Neutrophil (primary cell): ENCODE data around the gene TUFT1.
"Not testable (repeated sequence)": the region's sequence is repeated elsewhere in the genome, so short reads cannot be mapped to it uniquely, and the experiment has no call there.

Experiments used
- H3K27ac ChIP-seq: fragments of 200-600 bp; sonication (generic); 2 replicates; pipeline ENCODE4 v1.5.1; 2016; ENCODE audit warnings: mild to moderate bottlenecking, moderate library complexity
- H3K27me3 ChIP-seq: fragments of 200-600 bp; sonication (generic); 2 replicates; pipeline ENCODE4 v1.6.0; 2016; ENCODE audit warnings: mild to moderate bottlenecking
- H3K36me3 ChIP-seq: fragments of 200-600 bp; sonication (generic); 2 replicates; pipeline ENCODE4 v1.5.1; 2017
- H3K4me1 ChIP-seq, 2 experiments: fragments of 200-600 bp in 1 of 2; sonication (generic) in 1 of 2; 1 replicate in 1 of 2; 2 replicates in 1 of 2; pipeline versions ENCODE4 v1.5.1 to v1.6.1; 2013 to 2016; ENCODE audit warnings: low read depth in 1 of 2, low read length in 1 of 2, mild to moderate bottlenecking in 1 of 2, moderate library complexity in 1 of 2; ENCODE audit not compliant: control insufficient read depth in 1 of 2, insufficient read depth in 1 of 2
- H3K4me3 ChIP-seq, 2 experiments: fragments of 200-600 bp in 1 of 2; sonication (generic) in 1 of 2; 1 replicate in 1 of 2; 2 replicates in 1 of 2; pipeline ENCODE4 v1.5.1; 2013 to 2016; ENCODE audit warnings: low read depth in 1 of 2, low read length in 1 of 2, mild to moderate bottlenecking in 1 of 2, moderate library complexity in 1 of 2
- H3K9me3 ChIP-seq: fragments of 200-600 bp; sonication (generic); 2 replicates; pipeline ENCODE4 v1.5.1; 2016
- TF ChIP-seq, protein P1 (sequence below): fragments of 200-600 bp; sonication (generic); IDR thresholded peaks from 2 replicates; pipeline ENCODE4 v1.5.1; 2016; ENCODE audit warnings: antibody characterized with exemption

Gene TUFT1

DNA sequence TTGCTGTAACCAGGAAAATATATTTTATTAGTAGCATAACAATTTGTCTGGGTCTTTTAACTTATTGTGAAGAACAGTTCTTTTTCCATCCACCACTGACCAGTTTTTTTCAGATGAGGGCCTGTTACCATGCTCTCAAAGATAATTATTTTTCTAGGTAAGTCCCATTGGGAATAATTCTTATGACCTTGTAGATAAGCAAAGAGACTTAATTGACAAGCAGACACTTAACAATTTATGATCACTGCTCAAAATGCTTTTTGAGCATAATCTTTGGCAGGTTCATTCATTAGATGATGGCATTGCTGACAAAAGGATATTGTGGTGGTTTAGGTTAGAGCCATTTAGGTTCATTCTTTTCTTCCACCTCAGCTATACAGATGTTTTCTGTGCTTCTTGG lies 78.4 kb downstream of the TUFT1 start:
- H3K36me3 ChIP-seq, result no peaks in the 10 kb centered on the region
- H3K27me3 ChIP-seq, result no peaks in the 10 kb centered on the region
- H3K4me3 ChIP-seq, result no peak overlapping the region
- peak overlapping the region; percentile 26 for H3K27ac ChIP-seq
- no peaks in the 10 kb centered on the region for H3K9me3 ChIP-seq
- TF ChIP-seq, protein P1, sequence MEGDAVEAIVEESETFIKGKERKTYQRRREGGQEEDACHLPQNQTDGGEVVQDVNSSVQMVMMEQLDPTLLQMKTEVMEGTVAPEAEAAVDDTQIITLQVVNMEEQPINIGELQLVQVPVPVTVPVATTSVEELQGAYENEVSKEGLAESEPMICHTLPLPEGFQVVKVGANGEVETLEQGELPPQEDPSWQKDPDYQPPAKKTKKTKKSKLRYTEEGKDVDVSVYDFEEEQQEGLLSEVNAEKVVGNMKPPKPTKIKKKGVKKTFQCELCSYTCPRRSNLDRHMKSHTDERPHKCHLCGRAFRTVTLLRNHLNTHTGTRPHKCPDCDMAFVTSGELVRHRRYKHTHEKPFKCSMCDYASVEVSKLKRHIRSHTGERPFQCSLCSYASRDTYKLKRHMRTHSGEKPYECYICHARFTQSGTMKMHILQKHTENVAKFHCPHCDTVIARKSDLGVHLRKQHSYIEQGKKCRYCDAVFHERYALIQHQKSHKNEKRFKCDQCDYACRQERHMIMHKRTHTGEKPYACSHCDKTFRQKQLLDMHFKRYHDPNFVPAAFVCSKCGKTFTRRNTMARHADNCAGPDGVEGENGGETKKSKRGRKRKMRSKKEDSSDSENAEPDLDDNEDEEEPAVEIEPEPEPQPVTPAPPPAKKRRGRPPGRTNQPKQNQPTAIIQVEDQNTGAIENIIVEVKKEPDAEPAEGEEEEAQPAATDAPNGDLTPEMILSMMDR, result no peak
- H3K4me1 ChIP-seq, result peaks cover 61 to 71% of the 10 kb centered on the region in 2 experiments

DNA sequence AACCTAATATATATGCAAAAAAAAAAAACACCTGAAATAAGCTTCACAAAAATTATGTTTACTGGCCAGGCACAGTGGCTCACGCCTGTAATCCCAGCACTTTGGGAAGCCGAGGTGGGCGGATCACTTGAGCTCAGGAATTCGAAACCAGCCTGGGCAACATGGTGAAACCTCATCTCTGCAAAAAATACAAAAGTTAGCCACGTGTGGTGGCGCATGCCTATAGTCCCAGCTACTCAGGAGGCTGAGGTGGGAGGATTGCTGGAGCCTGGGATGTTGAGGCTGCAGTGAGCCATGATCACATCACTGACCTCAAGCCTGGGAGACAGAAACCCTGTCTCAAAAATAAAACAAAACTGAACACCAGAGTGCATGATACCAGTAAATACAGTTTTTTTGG lies 78.9 kb downstream of the TUFT1 start:
- peaks cover 56 to 65% of the 10 kb centered on the region in 2 experiments for H3K4me1 ChIP-seq
- H3K9me3 ChIP-seq, H3K36me3 ChIP-seq, H3K4me3 ChIP-seq, H3K27me3 ChIP-seq: not testable (repeated sequence)
- H3K27ac ChIP-seq, result peak overlapping the region; percentile 74

DNA sequence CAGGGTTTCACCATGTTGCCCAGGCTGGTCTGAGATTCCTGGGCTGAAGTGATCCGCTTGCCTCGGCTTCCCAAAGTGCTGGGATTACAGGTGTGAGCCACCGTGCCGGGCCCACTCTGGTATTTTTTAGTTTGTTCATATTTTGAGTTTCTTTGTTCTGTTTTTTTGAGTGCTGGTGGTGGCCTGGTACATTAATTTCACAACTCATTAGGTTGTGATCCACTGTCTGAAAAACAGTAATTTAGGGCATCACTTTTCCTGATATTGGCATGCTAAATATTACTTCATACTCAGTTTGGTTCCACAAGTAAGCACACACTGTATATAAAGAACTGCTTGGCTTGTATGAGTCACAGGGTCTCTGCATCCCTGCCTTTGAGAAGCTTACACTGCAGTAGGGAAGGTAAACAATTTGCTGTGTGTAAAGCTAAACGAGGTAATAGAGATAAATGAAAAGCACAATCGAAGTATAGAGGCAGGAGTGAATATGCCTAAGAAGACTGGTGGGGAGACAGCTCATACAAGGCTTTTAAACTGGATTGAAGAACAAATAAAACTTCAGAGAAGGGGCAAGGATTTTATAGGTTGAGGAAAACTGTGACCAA lies 79.5 kb downstream of the TUFT1 start:
- Histone ChIP-seq H3K9me3 (no peaks in the 10 kb centered on the region), H3K4me3 (peak overlapping the region in 1 of 2 experiments; percentile 5), H3K27ac (peak overlapping the region; percentile 74), H3K36me3 (no peaks in the 10 kb centered on the region), H3K4me1 (peaks cover 50 to 59% of the 10 kb centered on the region in 2 experiments), H3K27me3 (no peaks in the 10 kb centered on the region)
- TF ChIP-seq, protein P1, result no peak

DNA sequence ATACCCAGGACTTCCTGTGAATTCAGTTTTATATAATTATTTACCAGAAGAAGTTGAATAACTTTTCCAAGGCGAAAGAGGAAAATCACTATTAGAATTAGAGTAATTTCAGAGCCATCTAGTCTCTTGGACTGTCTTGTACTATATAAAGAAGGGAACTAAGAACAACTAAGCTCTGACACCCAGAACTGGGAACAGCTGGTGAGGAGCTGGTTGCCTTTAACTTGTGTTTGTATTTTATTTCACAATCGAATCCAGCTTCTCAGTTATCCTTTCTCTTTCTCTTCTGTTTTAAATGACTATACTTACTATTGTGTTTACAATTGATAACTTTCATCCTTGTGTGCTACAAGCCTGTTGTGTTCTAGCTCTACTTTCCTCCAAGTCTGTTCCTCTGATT lies 80.2 kb downstream of the TUFT1 start:
- Histone ChIP-seq H3K27me3 (no peaks in the 10 kb centered on the region), H3K27ac (peak overlapping the region; percentile 74), H3K36me3 (no peaks in the 10 kb centered on the region), H3K4me3 (peak overlapping the region in 1 of 2 experiments; percentile 28), H3K9me3 (no peaks in the 10 kb centered on the region), H3K4me1 (peaks cover 43 to 52% of the 10 kb centered on the region in 2 experiments)
- TF ChIP-seq, protein P1, result no peak

DNA sequence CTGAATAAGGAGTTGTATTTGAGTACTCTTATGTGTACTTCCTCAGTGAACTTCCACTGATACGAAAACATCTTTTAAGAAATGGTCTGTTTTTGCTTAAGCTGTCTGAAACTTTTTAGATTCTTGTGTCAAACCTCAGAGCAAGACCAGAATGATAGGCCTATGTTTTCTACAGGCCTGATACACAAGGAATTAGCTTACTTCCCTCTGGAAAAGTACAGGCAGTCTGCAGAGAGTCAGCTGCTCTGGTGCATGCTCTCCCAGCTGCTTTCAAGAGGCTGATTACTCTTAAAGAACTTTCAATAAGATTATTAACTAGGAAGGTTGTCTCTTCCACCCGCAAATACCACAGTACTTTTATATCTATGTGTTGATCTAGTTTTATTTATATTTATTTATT lies 81.2 kb downstream of the TUFT1 start:
- Histone ChIP-seq H3K4me1 (peaks cover 33 to 42% of the 10 kb centered on the region in 2 experiments), H3K4me3 (peak overlapping the region in 1 of 2 experiments; percentile 28), H3K27me3 (no peaks in the 10 kb centered on the region), H3K36me3 (no peaks in the 10 kb centered on the region), H3K27ac (peak overlapping the region; percentile 74), H3K9me3 (no peaks in the 10 kb centered on the region)
- TF ChIP-seq, protein P1, result no peak

DNA sequence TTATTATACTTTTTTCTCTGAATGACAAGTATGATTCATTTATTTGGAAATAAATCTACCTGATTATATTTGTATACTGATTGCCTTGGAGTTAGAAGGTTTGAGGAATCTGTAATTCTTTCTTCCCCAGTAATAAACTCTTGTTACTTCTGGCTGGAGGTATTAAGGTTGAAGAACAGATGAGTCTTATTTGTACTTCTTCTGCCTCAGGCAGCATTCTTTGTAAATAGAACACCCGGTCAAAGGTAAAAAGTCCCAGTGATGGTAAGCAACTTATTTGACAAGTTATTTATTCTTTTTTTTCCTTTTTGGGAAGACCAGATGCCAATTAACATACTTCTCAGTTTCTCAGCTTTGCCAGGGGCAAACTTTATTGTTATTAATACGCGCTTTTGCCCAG lies 84.7 kb downstream of the TUFT1 start:
- TF ChIP-seq, protein P1, result no peak
- Histone ChIP-seq H3K4me1 (peaks cover 17 to 18% of the 10 kb centered on the region in 2 experiments), H3K27me3 (no peaks in the 10 kb centered on the region), H3K4me3 (no peak overlapping the region), H3K36me3 (peaks cover 6% of the 10 kb centered on the region), H3K9me3 (no peaks in the 10 kb centered on the region), H3K27ac (no peak overlapping the region)
